Measurements from ENCODE around the gene MAGEH1.
A peak's percentile ranks its signal among the peaks of the same experiment; 100 is the strongest.
"Not testable (repeated sequence)": the region's sequence is repeated elsewhere in the genome, so short reads cannot be mapped to it uniquely, and the experiment has no call there.

The MAGEH1 gene, protein sequence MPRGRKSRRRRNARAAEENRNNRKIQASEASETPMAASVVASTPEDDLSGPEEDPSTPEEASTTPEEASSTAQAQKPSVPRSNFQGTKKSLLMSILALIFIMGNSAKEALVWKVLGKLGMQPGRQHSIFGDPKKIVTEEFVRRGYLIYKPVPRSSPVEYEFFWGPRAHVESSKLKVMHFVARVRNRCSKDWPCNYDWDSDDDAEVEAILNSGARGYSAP

DNA sequence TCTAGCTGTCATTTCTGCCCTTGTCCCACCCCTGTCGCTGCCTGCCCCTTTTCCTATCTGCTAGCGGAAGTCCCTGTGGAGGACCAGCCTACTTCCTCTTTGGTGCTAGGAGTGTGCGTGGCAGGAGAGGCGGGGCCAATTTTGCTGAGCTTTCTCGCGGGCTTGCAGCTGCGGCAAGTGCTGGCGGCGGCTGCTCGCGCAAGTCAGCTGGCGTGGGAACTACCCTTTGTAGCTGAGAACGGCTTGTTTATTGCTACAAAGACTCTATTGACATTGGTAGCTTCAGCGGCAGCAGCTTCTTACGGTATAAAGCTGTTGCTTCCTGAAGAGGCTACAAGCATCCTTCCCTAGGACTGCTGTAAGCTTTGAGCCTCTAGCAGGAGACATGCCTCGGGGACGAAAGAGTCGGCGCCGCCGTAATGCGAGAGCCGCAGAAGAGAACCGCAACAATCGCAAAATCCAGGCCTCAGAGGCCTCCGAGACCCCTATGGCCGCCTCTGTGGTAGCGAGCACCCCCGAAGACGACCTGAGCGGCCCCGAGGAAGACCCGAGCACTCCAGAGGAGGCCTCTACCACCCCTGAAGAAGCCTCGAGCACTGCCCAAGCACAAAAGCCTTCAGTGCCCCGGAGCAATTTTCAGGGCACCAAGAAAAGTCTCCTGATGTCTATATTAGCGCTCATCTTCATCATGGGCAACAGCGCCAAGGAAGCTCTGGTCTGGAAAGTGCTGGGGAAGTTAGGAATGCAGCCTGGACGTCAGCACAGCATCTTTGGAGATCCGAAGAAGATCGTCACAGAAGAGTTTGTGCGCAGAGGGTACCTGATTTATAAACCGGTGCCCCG, at the start of gene MAGEH1:
Gene MAGEH1 (plus strand): TSS at position 138 of the 843 bp plus-strand sequence. CDS start 248 bp downstream, at position 386.
- DNase-seq (ENCODE audit: low read depth in 2 of 2): peak; percentile 48 to 52

DNA sequence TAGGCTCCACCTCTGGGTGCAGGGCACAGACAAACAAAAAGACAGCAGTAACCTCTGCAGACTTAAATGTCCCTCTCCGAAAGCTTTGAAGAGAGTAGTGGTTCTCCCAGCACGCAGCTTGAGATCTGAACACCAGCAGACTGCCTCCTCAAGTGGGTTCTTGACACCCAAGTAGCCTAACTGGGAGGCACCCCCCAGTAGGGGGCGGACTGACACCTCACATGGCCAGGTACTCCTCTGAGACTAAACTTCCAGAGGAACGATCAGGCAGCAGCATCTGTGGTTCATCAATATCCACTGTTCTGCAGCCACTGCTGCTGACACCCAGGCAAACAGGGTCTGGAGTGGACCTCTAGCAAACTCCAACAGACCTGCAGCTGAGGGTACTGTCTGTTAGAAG, 24.8 kb upstream of the MAGEH1 start:
- DNase-seq (ENCODE audit: low read depth in 2 of 2): not testable (repeated sequence)

DNA sequence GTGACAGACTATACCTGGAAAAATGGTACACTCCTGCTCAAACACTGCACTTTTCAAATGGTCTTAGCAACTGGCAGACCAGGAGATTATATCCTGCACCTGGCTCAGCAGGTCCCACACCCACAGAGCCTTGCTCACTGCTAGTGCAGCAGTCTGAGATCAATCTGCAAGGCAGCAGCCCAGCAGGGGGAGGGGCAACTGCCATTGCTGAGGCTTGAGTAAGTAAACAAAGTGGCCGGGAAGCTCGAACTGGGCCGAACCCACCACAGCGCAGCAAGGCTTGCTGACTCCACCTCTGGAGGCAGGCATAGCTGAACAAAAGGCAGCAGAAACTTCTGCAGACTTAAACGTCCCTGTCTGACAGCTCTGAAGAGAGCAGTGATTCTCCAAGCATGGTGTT, 8.5 kb upstream of the MAGEH1 start:
- not testable (repeated sequence) for DNase-seq (ENCODE audit: low read depth in 2 of 2)

DNA sequence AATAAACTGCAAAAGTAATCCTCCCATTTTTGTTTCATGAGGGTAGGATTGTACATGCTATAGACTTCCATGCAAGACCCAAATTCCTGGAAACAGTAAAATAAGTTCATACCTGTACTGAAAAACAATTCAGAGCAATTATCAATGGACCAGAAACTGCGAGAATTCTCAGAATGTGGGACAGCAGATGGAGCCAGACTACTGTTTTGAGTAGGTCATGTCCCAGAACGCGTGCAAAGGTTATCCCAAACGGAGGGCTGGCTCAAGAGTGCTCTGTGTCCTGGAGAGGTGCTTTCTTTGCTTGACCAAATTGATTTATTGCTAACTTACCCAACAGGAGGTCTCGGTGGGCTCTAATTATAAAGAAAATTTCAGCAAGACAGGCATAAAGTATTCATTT, 1.7 kb upstream of the MAGEH1 start:
- DNase-seq (ENCODE audit: low read depth in 2 of 2): no peak

DNA sequence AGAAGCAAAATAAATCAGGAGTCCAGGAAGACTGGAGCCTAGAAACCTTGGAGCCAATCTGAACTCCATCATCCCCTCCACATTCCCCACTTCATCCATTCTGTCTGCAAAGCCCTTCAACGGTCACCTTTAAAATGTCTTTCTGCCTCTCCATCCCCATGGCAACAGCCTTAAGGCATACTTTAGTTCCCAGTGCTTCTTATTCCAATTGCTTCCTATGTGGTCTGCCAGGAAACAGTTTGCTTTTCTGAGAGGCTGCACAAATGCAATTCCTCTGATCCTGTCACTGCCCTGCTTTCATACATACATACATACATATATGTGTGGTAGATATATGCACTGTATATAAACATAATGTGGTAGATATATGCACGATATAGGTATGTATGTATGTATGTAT, 786 bp upstream of the MAGEH1 start:
- DNase-seq (ENCODE audit: low read depth in 2 of 2): no peak

DNA sequence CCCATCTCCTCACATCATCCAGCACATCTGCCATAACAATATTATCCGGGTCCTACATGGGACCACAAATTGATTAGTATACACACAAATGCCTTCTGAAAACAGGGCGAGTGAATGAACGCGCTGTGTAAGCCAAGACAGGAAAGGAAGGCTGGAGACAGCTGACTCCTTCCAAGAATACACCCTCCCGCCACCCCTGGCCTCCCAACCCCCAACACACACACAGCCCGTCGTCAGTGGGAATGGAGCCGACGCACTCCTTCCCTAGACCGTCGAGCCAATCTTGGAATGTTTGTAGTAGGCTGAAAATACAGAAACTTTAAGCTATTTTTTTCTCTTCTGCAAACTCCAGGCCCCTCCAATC, 319 bp upstream of the MAGEH1 start:
- DNase-seq (ENCODE audit: low read depth in 2 of 2): no peak

DNA sequence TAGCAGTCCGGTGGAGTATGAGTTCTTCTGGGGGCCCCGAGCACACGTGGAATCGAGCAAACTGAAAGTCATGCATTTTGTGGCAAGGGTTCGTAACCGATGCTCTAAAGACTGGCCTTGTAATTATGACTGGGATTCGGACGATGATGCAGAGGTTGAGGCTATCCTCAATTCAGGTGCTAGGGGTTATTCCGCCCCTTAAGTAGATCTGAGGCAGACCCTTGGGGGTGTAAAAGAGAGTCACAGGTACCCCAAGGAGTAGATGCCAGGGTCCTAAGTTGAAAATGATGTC, 852 bp downstream of the MAGEH1 start:
- DNase-seq (ENCODE audit: low read depth in 2 of 2): no peak

DNA sequence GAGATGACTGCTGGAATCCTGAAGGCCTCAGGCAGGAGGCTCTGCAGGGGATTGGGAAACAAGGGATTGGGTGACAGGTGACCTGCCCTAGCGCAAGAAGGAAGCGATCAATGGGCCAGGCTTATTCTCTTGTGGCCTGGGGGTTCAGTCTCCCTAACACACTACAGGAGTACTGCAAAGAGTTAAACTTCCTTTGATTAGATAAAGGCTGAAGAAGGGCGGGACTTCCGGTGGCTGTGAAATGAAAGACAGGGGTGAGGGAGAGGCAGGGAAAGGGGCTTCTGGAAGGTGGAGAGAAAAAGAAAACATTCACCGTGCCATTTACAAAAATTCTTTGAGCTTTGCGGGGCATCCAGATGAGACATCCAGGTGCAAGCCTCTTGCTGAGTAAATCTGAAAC, 3.8 kb downstream of the MAGEH1 start:
- not testable (repeated sequence) for DNase-seq (ENCODE audit: low read depth in 2 of 2)

DNA sequence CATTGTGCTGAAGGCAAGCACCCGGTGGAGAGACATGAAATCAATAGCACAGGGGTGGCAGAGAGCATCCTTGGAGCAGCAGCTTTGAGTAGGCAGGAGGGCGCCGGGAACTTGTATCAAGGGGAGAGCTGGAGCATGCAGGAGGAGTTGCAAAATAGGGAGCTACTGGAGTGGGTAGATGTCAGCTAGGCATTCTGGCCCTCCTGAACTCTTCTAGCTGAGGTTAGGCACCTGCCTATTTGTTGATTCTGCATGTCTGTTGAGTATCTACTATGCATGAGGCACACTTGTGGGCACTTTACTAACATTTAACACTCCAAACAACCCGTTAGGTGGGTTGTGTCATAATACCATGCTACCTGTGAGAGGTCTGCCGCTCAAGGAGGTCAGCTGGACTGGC, 7.5 kb downstream of the MAGEH1 start:
- not testable (repeated sequence) for DNase-seq (ENCODE audit: low read depth in 2 of 2)

DNA sequence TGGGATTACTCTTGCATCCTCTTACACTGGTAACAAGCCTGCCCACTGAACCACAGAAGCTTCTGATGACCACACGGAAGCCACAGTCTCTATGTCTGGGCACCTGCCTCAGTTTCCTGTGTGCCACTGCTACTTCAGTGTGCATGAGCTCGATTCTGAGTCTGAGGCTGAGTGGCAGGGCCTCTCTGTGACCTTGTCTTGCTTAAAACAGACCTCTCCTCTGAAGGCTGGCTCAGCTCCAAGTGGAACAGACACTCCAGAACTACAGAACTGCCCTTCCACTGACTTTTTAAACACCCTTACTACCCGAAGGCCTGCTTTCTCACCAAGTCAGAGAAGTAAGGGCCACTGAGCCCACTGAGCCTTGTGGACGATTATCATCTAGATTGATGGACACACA, 8.0 kb downstream of the MAGEH1 start:
- DNase-seq (ENCODE audit: low read depth in 2 of 2): not testable (repeated sequence)

DNA sequence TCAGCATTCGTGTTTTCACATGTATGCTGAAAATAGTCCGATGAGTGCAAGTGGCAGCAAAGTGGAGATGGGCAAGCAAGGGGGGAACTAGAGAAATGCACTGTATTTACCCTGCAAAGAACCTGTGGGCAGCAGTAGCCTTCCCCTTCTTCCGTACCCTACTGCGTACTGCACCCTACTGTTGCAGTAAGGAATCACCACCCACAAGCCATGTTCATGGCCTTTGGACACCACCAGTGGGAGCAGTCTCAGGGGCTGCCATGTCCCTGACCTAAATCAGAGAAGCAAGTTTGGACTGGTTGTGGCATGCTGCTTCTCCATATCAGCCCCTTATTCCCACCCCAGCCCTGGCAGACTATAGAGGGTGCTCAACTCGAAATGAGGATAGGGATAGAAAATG, 12.1 kb downstream of the MAGEH1 start:
- not testable (repeated sequence) for DNase-seq (ENCODE audit: low read depth in 2 of 2)

DNA sequence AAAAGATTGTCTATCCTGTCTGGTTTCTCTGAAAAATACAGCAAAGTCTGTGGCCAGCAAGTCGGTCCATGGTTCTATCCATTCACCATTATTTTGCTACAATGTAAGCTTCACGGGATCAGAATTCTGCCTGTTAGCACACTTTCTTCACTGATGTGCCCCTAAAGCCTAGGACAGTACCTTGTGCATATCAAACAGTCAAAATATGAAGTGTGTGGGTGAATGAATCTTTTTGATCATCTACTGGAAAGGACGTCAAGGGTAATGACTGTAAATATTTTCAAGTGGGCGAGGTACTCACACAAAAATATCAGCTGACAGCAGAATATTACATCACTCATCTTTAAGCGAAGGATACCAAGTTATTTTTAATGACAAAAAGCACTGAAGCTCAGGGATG, 13.2 kb downstream of the MAGEH1 start:
- not testable (repeated sequence) for DNase-seq (ENCODE audit: low read depth in 2 of 2)

DNA sequence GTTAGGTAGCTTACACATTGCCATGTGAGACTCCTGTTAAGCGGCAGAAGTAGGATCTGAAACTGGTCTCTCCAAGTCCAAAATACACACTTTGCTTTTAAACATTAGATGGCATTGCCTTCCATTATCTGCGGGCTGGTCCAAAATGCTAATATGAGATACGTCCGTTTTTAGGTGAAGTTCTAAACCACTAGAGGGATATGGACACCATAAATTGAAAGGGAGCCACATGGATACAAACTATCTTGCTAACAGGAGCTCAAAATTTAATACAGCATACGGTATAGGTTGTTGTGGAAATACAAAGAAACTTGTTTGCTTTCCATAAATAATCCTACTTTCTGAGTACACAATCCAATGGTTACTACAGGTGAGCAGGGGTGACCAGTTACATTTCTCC, 13.9 kb downstream of the MAGEH1 start:
- DNase-seq (ENCODE audit: low read depth in 2 of 2): not testable (repeated sequence)

DNA sequence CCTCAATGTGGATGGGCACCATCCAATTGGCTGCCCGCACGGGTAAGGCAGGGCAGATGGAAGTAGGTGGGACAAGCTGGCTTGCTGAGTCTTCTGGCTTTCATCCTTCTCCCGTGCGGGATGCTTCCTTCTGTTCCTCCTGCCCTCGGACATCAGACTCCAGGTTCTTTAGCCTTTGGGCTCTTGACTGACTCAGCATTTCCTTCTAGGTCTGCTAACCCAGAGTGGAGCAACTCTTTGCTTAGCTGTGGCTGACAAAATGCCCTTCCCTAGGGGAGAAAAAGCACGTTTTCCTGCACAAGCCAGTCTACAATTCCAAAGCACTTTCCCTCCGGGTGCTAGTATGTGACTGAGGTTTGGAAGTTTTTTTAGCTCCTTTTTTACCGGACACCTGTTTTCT, 28.0 kb downstream of the MAGEH1 start:
- DNase-seq (ENCODE audit: low read depth in 2 of 2): not testable (repeated sequence)

DNA sequence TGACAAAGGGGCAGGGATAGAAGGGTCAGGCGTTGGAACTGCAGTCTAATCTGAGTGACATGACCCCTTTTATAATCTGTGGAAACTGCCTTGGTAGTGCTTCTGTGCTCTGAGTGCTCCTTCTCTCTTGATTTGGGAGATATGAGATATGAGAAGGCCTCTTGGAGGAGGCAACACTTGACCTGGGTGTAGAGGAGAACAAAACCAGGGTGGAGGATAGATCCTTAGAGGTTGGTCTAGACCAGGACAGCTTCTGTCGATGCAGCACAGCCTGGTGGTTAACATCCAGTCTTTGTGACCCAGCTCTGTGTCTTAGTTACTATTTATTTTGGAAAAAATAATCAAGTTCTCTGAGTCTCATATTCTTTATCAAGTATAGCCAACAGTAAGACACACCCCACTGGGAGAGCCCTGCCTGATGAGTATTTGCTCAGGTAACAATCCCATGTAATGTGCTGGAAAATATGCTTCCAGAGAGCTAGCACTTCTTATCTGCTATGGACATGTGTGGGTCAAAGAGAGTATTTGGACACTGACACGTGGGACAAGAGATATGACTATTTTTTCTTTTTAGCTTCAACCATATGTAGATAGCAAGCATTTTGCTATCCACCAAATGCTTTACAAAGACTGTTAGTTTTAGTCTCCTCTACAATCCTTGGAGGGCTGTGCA, 28.6 kb downstream of the MAGEH1 start:
- no peak for DNase-seq (ENCODE audit: low read depth in 2 of 2)

DNA sequence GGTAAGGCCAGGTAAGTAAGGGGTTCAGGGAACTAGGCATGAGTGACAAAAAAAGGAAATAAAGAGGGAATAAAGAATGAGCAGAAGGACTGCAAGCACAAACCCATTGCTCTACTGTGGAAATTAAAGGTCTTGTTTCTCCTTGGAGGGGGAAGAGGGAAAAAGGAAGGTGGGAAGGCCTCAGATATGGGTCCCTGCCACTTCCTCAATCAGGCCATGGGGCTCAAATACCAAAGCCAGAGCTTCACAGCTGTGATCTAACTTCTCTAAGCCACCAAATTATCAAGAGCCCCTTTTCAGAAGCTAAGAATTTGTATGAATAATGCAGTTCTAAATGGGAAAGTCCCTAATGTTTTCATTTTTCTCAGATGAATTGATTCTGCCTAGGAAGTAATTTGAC, 33.0 kb downstream of the MAGEH1 start:
- no peak for DNase-seq (ENCODE audit: low read depth in 2 of 2)

DNA sequence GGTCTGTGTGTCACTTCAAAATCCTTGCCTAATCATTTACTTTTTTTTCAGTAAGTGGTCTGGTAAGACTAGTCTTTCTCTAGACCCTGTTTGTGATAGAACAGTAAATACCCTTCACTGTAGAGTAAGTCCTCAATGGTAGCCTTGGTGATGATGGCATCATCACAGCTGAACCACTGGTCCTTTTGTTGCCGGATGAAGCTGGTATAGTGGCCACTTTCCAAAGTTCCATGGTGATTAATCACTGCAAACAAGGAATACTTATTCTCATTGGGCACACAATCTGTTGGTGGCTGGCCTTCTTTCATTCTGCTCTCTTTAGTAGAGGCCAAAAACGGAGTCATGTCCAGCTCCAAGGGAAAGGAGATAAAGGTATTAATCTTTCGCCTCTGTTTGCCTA, 34.8 kb downstream of the MAGEH1 start:
- no peak for DNase-seq (ENCODE audit: low read depth in 2 of 2)

DNA sequence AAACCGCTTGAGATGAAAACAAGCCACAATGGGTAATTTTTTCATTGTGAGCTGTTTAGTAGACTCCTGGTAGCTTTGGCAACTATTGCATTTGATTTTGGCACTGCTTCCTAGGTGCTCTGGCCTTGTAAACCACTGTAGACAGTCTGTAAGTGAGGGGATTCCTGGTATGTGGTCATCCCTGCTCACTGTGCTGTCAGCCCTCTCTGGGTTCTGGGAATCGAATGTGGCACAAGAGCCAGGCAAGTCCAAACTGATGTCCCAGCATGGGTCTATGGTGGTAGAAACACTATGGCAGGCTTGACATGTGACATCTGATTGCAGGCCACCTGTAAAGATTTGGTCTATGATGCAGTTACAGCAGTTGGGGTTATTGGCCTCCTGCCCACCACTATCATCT, 35.2 kb downstream of the MAGEH1 start:
- DNase-seq (ENCODE audit: low read depth in 2 of 2): no peak

DNA sequence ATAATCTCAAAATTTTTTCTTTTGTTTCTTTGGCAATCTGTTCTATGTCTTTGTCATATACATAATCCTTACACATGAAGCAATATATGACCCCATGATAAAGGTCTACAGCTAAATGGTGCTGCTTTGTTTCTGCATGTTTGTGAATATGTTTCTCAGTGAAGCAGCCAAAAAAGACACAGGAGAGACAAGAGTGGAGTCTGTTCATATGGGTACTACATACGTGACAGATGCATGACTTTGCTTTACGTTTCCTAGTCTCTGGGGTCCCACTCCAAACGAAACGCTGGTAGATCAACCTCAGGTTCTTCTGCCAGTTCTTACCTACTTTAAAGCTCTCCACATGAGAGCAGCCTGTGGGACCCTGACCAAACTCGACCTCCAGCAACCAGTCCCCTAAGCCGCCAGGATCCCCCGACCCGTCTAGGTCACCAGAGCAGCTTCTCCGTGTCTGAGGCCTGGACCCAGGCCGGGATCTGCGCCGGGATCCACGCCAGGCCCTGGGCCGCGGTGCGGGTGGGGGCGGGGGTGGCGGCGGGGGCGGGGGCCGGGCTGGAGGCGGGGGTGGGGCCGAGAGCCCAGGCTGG, 36.2 kb downstream of the MAGEH1 start:
- no peak for DNase-seq (ENCODE audit: low read depth in 2 of 2)

DNA sequence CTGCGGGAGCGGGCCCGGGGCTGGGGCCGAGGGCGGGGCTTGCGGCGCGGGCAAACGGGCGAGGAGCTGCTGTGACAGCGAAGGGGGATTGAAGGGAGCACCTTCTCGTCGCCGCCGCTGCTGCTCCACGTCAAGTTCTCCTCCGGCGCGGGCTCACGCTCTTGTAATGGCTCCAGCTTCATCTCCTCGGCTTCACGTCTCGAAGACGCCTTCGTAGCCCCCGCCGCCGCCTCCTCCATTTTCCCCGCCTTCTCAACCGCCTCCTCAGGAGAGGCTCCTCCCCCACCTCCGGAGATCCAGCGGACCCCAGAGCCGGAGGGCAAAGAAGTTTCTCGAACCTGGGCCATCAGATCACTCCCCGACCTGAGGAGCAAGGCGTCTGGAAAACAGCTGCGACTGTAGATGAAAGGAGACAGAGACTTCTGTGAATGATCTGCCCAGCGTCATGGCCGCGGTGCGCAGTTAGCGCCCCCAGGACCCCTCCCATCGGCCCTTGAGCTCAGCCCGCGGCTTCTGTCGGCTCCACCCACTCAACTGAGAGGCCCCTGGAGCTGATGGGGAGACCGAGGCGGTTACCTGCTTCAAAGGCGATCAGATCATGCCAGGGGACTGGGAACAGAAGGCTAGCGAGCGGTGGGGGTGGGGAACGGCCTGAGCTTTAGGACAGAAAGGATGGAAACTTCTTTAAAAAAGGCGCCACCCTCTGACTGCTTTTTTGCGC, 36.8 kb downstream of the MAGEH1 start:
- no peak for DNase-seq (ENCODE audit: low read depth in 2 of 2)

DNA sequence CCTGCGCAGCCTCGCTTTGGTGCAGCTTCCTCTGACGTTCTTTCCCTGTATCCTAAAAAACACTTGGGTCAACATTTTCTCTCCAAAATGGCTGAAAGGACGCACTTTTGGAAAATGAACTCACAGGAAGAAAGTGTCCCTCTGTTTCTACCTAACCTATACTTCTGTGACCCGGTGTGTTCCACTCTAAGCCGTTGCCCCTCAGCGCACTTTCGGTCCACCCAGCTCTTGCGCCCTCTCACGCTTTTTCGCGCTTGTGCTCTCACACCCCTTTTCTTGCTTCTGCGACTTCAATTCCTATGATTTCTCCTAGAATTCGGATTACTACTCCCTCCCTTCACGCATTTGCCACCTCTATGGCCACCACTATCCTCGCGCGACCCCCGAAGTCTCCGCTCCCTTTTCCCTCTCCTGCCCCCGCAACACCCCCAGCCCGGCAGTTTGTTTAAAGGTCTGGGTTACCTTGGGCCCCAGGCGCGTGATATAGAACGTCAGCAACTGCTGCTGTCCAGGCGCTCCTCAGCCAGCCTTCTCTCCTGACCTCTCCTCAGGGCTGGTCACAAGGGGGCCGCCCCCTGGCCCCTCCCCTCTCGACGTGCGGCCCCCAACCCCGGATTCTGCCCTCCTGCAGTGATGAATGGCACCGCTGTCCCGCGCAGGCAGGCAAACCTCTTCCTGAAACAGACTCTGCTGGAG, 37.5 kb downstream of the MAGEH1 start, which contains the start of gene USP51:
Gene USP51 (minus strand): TSS at position 535 of the 696 bp plus-strand sequence. CDS start 909 bp downstream, outside the sequence.
- no peak for DNase-seq (ENCODE audit: low read depth in 2 of 2)

All from fibroblast of skin of left quadriceps (primary cell).